HAP-1 (cell line): Measurements from ENCODE around the gene PCK1.

Experiments
- DNase-seq, 2 experiments: peaks; one replicate each; pipeline ENCODE4 v3.0.0-alpha.2; 2016 to 2020; ENCODE audit warnings: low spot score in 2 of 2
- H3K27me3 ChIP-seq: fragments of 250-450 bp; sonication (Bioruptor Pico); 2 replicates; pipeline ENCODE4 v1.5.1; 2020; ENCODE audit warnings: low read depth, mild to moderate bottlenecking, moderate library complexity
- H3K36me3 ChIP-seq: fragments of 250-450 bp; sonication (Bioruptor Pico); replicated peaks from 2 replicates; pipeline ENCODE4 v1.5.1; 2020; ENCODE audit warnings: mild to moderate bottlenecking
- H3K4me1 ChIP-seq: fragments of 250-450 bp; sonication (Bioruptor Pico); 2 replicates; pipeline ENCODE4 v1.5.1; 2020; ENCODE audit warnings: mild to moderate bottlenecking
- H3K4me3 ChIP-seq: fragments of 250-450 bp; sonication (Bioruptor Pico); 2 replicates; pipeline ENCODE4 v1.5.1; 2020; ENCODE audit warnings: mild to moderate bottlenecking, moderate library complexity
- H3K9me3 ChIP-seq: fragments of 250-450 bp; sonication (Bioruptor Pico); 2 replicates; pipeline ENCODE4 v1.5.1; 2020; ENCODE audit warnings: mild to moderate bottlenecking, moderate library complexity
- in situ Hi-C: fragments of 300-500 bp; cut with MboI; formaldehyde crosslinking; loops from 3 replicates; pipeline ENCODE4 v1.14.3; 2020; ENCODE audit warnings: low sequenced_read_pairs, inconsistent platforms, mixed read lengths

Gene PCK1

DNA sequence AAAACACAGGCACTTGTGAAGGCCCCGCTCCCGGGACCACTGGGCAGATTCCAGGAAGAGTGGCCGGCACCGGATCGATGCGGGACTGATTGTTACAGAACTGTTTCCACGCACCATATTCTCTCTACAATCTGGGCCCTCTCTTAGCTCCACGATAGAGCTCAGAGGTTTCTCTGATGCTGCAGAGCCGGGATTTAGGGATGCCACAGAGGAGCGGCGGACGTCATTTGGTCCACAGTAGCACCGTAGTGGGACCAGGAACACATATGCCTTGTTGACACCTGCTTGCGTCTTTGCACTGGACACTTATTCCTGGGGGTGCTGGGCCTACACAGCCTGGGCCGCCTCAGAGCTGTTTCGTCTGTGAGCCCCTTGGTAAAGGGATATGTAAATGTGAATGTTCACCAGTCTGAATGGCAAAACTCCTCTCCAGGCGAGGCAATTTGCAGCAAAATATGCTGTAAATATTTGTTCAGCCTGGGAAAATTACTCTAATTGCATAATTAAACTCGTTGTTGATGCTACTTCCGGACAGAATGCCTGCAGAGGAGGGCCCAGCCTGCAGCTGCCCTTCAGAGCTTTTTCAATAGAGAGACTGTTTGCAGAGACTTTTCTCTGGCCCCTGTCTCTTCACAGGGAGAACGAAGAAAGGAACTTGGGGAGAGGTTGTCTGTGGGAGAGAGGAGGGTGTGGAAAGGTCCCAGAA is 9.4 kb downstream of the PCK1 start:
- H3K27me3 ChIP-seq, result no peaks in the 10 kb centered on the region; the same call in 1 of the 2 replicates
- in situ Hi-C loops, result no loop called here
- no peak overlapping the region for H3K4me3 ChIP-seq
- no peaks in the 10 kb centered on the region for H3K36me3 ChIP-seq
- H3K4me1 ChIP-seq, result no peaks in the 10 kb centered on the region
- no peak for DNase-seq
- no peaks in the 10 kb centered on the region for H3K9me3 ChIP-seq

- Histone ChIP-seq H3K9me3 (no peaks in the 10 kb centered on the region), H3K27me3 (no peaks in the 10 kb centered on the region; the same call in 1 of the 2 replicates), H3K4me1 (no peaks in the 10 kb centered on the region), H3K4me3 (no peak overlapping the region), H3K36me3 (no peaks in the 10 kb centered on the region)
- in situ Hi-C loops, result no loop called here
- DNase-seq, result no peak
Measured at GRCh38 chr20:57570920-57571319, 10.0 kb downstream of the PCK1 start.

- Histone ChIP-seq H3K4me3 (no peak overlapping the region), H3K27me3 (no peaks in the 10 kb centered on the region; the same call in 1 of the 2 replicates), H3K4me1 (no peaks in the 10 kb centered on the region), H3K36me3 (no peaks in the 10 kb centered on the region), H3K9me3 (no peaks in the 10 kb centered on the region)
- in situ Hi-C loops, result no loop called here
- no peak for DNase-seq
Measured at GRCh38 chr20:57571782-57572416, 11.0 kb downstream of the PCK1 start.

- Histone ChIP-seq H3K4me1 (no peaks in the 10 kb centered on the region), H3K36me3 (no peaks in the 10 kb centered on the region), H3K4me3 (no peak overlapping the region), H3K9me3 (no peaks in the 10 kb centered on the region), H3K27me3 (no peaks in the 10 kb centered on the region; the same call in 1 of the 2 replicates)
- in situ Hi-C loops, result no loop called here
- DNase-seq, result no peak
Measured at GRCh38 chr20:57573242-57573641, 12.3 kb downstream of the PCK1 start.

GRCh38 chr20:57573894-57574293 is 13.0 kb downstream of the PCK1 start:
- Histone ChIP-seq H3K4me3 (no peak overlapping the region), H3K4me1 (no peaks in the 10 kb centered on the region), H3K36me3 (no peaks in the 10 kb centered on the region), H3K9me3 (no peaks in the 10 kb centered on the region), H3K27me3 (no peaks in the 10 kb centered on the region; the same call in 1 of the 2 replicates)
- no peak for DNase-seq
- in situ Hi-C loops, result no loop called here

GRCh38 chr20:57574954-57575353 is 14.0 kb downstream of the PCK1 start:
- no peaks in the 10 kb centered on the region for H3K36me3 ChIP-seq
- in situ Hi-C loops, result no loop called here
- H3K27me3 ChIP-seq, result peaks cover 3% of the 10 kb centered on the region
- H3K4me1 ChIP-seq, result no peaks in the 10 kb centered on the region
- no peak for DNase-seq
- H3K4me3 ChIP-seq, result no peak overlapping the region
- no peaks in the 10 kb centered on the region for H3K9me3 ChIP-seq

DNA sequence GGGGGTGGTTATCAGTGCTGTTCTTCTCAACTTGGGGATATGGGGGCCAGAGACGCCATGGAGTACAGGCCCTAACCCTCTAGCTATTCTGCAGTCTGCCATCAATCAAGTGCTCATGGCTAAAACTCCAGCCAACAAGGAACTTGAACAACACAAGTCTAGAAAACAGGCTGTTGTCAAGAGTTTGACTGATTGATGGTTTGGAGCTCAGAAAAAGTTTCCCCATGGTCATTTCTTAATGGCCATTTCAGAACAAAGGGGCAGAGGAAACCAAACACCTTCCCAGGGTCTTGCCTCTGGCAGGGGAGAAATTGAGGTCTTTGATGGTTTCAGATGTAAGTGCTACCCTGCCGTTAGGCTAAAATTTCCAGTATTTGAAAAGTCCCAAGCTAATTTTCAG is 15.1 kb downstream of the PCK1 start:
- peaks cover 2% of the 10 kb centered on the region; the same call in 1 of the 2 replicates for H3K4me1 ChIP-seq
- DNase-seq, result no peak
- no peaks in the 10 kb centered on the region for H3K36me3 ChIP-seq
- in situ Hi-C loops, result no loop called here
- no peaks in the 10 kb centered on the region for H3K9me3 ChIP-seq
- no peak overlapping the region for H3K4me3 ChIP-seq
- H3K27me3 ChIP-seq, result peaks cover 10% of the 10 kb centered on the region

GRCh38 chr20:57576617-57577550 is 16.0 kb downstream of the PCK1 start:
- Histone ChIP-seq H3K27me3 (peaks cover 10% of the 10 kb centered on the region), H3K36me3 (no peaks in the 10 kb centered on the region), H3K4me1 (peaks cover 2% of the 10 kb centered on the region; the same call in 1 of the 2 replicates), H3K9me3 (no peaks in the 10 kb centered on the region), H3K4me3 (no peak overlapping the region)
- DNase-seq, result no peak
- in situ Hi-C loops, result no loop called here

DNA sequence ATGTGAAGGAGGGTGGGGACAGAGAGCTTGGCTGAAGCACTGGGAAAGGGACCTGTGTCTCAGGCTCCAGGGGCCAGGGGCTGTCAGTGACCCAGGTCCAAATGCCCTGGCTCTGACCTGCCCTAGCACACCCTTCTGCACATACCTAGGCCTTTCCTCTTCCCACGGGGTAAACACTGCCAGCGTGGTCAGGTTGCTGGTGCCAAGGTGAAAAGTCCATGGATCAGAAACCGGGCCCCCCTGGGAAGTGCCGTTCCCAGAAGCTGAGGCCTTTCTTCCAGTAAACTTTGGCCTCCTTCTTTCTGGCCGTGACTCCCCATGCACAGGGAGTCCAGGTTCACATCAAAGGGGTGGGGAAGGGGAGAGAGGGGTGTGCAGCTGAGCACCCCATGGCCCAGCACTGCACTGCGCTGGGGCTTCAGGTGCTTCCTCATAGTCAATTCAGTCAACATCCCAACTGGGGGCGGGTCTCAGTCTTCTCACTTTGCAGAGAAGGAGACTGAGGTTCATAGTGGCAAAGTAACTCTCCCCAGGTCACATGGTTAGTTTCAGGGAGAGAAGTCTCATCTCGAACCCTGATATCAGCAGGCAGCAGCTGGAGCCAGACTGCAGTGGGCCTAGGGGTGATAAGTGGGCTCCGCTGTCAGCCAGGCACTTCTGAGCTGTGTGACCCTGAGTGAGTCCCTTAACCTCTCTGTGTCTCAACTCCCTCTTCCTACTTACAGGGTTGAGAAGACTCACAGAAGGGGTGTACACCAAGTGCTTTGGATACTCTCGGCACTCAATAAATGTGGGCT is 17.0 kb downstream of the PCK1 start:
- Histone ChIP-seq H3K27me3 (peaks cover 10% of the 10 kb centered on the region), H3K9me3 (no peaks in the 10 kb centered on the region), H3K4me1 (peaks cover 2% of the 10 kb centered on the region; the same call in 1 of the 2 replicates), H3K4me3 (no peak overlapping the region), H3K36me3 (no peaks in the 10 kb centered on the region)
- in situ Hi-C loops, result no loop called here
- DNase-seq, result no peak

DNA sequence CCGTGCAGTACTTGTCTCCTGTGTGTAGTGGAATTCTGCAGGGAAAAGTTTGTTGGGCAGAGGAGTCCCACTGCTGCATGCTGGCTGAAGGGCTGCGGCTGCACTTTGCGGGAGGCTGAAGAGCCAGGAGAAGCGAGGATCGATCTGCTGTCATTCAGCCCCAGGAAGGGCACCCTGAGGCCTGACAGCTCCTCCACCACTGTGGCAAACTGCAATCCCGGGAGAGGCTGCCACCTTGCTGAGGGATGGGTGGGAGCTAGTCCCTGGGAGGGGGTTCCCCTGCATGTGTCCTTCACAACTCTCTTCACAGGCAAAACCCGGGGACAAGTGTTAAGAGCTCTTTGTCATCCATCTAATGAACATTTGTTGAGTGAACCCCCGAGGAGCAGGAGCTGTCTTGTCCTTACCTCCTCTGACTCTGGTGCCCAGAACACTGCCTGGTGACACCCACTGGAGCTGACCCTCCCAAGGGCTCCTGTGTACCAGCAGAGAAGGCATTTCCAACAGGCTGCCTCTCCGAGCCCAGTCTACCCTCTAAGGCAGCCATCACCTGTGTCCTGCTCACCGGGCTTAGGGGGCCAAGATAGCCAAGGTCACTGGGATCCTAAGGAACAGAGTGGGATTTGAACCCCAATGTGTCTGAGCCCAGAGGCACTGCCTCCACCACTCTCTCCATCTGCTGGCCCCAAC is 17.7 kb downstream of the PCK1 start:
- Histone ChIP-seq H3K36me3 (no peaks in the 10 kb centered on the region), H3K9me3 (no peaks in the 10 kb centered on the region; the same call in 1 of the 2 replicates), H3K27me3 (peaks cover 10% of the 10 kb centered on the region), H3K4me3 (no peak overlapping the region), H3K4me1 (peaks cover 2% of the 10 kb centered on the region; the same call in 1 of the 2 replicates)
- DNase-seq, result no peak
- in situ Hi-C loops, result no loop called here

- Histone ChIP-seq H3K36me3 (no peaks in the 10 kb centered on the region), H3K9me3 (no peaks in the 10 kb centered on the region; the same call in 1 of the 2 replicates), H3K4me3 (no peak overlapping the region), H3K4me1 (peaks cover 2% of the 10 kb centered on the region; the same call in 1 of the 2 replicates), H3K27me3 (peaks cover 10% of the 10 kb centered on the region)
- no peak for DNase-seq
- in situ Hi-C loops, result no loop called here
Measured at GRCh38 chr20:57579331-57579897, 18.5 kb downstream of the PCK1 start.

DNA sequence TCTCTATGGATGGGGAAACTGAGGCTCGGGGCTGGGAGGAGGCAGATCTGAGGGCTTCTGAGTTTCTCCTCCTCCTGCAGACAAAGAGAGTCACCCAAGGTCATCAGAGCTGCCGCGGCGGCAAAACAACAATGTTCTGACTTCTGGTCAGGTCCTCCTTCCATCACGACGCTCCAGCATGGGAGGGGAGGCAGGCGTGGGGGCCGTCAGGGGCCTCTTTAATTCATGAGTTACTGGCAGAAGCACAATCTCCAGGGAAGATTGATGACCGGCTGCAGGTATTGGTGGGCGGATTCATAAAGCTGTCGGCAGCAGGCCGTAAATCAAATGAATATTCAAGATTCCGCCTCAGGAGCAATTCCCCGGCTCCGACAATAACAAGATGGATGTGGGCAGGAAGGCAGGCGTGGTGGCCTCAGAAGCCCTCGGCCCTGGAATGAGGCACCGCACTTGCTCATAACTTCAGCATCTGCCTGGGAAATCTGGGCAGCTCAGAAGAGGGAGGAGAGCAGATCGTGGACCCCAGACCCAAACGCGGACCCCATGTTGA is 19.1 kb downstream of the PCK1 start:
- Histone ChIP-seq H3K36me3 (no peaks in the 10 kb centered on the region), H3K4me3 (no peak overlapping the region), H3K27me3 (peaks cover 10% of the 10 kb centered on the region), H3K4me1 (peaks cover 2% of the 10 kb centered on the region; the same call in 1 of the 2 replicates), H3K9me3 (no peaks in the 10 kb centered on the region; the same call in 1 of the 2 replicates)
- peak; percentile 31 to 50 for DNase-seq
- in situ Hi-C loops, result loop anchor here (10.0 kb wide), 1 partner anchor 195 kb away; no protein-coding TSS in a partner anchor
